Prostate gland (tissue), 2 donors: ENCODE measurements around the gene KIF16B.

Experiments used
- POLR2A ChIP-seq: fragments of 450-650 bp; IDR thresholded peaks from one replicate; pipeline ENCODE4 v1.6.1; 2016; ENCODE audit warnings: antibody characterized with exemption, mild to moderate bottlenecking
- TF ChIP-seq, protein P1 (sequence below), 4 experiments: fragments of 200-600 bp in 2 of 4; fragments of 450-650 bp in 2 of 4; sonication (generic) in 2 of 4; IDR thresholded peaks; 1 replicate in 3 of 4; 2 replicates in 1 of 4; pipeline ENCODE4 v1.5.1; 2016 to 2019; ENCODE audit warnings: antibody characterized with exemption in 4 of 4, mild to moderate bottlenecking in 2 of 4, moderate library complexity in 2 of 4

DNA sequence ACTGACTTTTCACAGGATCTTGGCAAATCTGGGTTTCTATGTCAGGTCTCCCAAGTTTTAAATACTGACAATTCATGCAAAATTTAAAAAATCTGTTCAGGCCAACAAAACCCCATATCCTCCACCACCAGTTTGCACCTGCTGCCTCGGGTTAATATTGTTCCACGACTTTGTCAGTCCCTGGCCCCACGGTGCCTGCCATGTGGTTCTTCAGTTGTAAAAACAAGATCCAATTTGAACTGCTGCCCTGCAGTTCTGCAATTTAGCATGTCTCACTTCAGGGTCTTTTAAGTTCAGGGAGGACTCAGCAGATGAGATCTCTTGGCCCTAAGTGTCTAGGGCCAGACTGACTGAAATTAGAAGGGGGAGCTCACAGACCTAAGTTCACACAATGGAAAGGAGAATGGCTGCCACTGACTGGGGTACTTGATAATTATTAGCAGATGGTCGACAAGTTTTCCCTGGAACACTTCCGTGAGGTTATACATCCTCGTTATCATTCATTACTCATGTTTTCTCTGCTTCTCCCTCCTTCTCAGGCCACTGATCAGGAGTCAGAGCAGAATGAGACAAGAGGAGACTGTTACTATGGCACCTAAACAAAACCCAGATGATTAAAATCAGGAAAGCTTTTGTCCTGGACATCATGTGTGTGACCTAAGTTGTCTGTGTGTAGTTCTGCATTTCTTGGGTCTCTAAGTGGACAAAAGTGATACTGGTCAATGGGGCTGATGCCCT is 223.6 kb downstream of the KIF16B start:
- TF ChIP-seq, protein P1, sequence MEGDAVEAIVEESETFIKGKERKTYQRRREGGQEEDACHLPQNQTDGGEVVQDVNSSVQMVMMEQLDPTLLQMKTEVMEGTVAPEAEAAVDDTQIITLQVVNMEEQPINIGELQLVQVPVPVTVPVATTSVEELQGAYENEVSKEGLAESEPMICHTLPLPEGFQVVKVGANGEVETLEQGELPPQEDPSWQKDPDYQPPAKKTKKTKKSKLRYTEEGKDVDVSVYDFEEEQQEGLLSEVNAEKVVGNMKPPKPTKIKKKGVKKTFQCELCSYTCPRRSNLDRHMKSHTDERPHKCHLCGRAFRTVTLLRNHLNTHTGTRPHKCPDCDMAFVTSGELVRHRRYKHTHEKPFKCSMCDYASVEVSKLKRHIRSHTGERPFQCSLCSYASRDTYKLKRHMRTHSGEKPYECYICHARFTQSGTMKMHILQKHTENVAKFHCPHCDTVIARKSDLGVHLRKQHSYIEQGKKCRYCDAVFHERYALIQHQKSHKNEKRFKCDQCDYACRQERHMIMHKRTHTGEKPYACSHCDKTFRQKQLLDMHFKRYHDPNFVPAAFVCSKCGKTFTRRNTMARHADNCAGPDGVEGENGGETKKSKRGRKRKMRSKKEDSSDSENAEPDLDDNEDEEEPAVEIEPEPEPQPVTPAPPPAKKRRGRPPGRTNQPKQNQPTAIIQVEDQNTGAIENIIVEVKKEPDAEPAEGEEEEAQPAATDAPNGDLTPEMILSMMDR (IDR thresholded peaks at IDR 0.05) = no peak
- no peak for TF ChIP-seq POLR2A
